Endodermal cell (in vitro differentiated cells): Measurements from ENCODE around the gene IGSF9B. TPM values are rescaled to one million over a fixed set of nuclear protein-coding genes. Genes with fewer than 3 reads are reported as not detected.

Experiments used
- DNase-seq: peaks from one replicate; pipeline ENCODE4 v3.0.0-alpha.2; 2017
- H3K27ac ChIP-seq: 2 replicates; pipeline ENCODE4 v1.5.1; 2013; ENCODE audit warnings: mild to moderate bottlenecking, low read depth, low read length, moderate library complexity
- H3K27me3 ChIP-seq: 2 replicates; pipeline ENCODE4 v1.6.1; 2013; ENCODE audit warnings: mild to moderate bottlenecking, low read length, moderate library complexity; ENCODE audit not compliant: insufficient read depth, control insufficient read depth, poor library complexity, severe bottlenecking
- H3K36me3 ChIP-seq: 2 replicates; pipeline ENCODE4 v1.7.0; 2013; ENCODE audit warnings: mild to moderate bottlenecking, low read length, moderate library complexity; ENCODE audit not compliant: control insufficient read depth, insufficient read depth
- H3K4me1 ChIP-seq: one replicate; pipeline ENCODE4 v1.7.0; 2013; ENCODE audit warnings: low read length; ENCODE audit not compliant: control insufficient read depth, insufficient read depth
- H3K4me3 ChIP-seq: 2 replicates; pipeline ENCODE4 v1.5.1; 2013; ENCODE audit warnings: mild to moderate bottlenecking, low read length, moderate library complexity
- H3K9ac ChIP-seq: 2 replicates; pipeline ENCODE4 v1.6.1; 2013; ENCODE audit warnings: mild to moderate bottlenecking, low read length, moderate library complexity; ENCODE audit not compliant: poor library complexity, severe bottlenecking; ENCODE audit errors: extremely low read depth
- H3K9me3 ChIP-seq: 2 replicates; pipeline ENCODE4 v1.6.1; 2013; ENCODE audit warnings: mild to moderate bottlenecking, low read length, moderate library complexity; ENCODE audit not compliant: control insufficient read depth
- H3K27ac Mint-ChIP-seq: 2 replicates; pipeline ENCODE4 v1.8.0; 2020; ENCODE audit warnings: mixed read lengths
- H3K27me3 Mint-ChIP-seq: 2 replicates; pipeline ENCODE4 v1.8.0; 2021; ENCODE audit warnings: mild to moderate bottlenecking, mixed read lengths; ENCODE audit not compliant: insufficient read depth
- H3K36me3 Mint-ChIP-seq: 2 replicates; pipeline ENCODE4 v1.8.0; 2020; ENCODE audit warnings: low read depth, mixed read lengths
- H3K4me1 Mint-ChIP-seq: 2 replicates; pipeline ENCODE4 v1.8.0; 2020; ENCODE audit warnings: mixed read lengths
- H3K4me3 Mint-ChIP-seq: 2 replicates; pipeline ENCODE4 v1.8.0; 2020; ENCODE audit warnings: mild to moderate bottlenecking, moderate library complexity, mixed read lengths
- H3K9me3 Mint-ChIP-seq: 2 replicates; pipeline ENCODE4 v1.8.0; 2020; ENCODE audit warnings: mild to moderate bottlenecking, mixed read lengths
- CTCF ChIP-seq: fragments of 200-600 bp; sonication (generic); conservative IDR thresholded peaks from 2 replicates; pipeline ENCODE4 v1.5.0; 2021; ENCODE audit warnings: antibody characterized with exemption, mild to moderate bottlenecking
- WGBS, 2 experiments: methylation state at CpG; one replicate each; pipeline versions ENCODE4 v1.1.5 to v1.1.7; 2013; ENCODE audit warnings: missing lambda C conversion rate in 2 of 2, mixed read lengths in 1 of 2; ENCODE audit not compliant: insufficient coverage in 1 of 2, insufficient read length in 1 of 2; 5-methylcytosine and 5-hydroxymethylcytosine counted together
- total RNA-seq, 2 donors: library from RNA; stranded (reverse); fragmentation: NEBNext Ultra II Directional in 1 of 2; extraction: Animal tissue kit (Norgen Biotek cat#: 25700) in 1 of 2; gene quantifications; 2 replicates in 1 of 2; 3 replicates in 1 of 2; pipeline ENCODE4 v1.2.1, GENCODE V29; 2021

The IGSF9B gene
- total RNA-seq, 2 donors from 2014 or later: 14.1 to 23.0 TPM

- Mint-ChIP-seq H3K4me3 (no peak overlapping the region), H3K9me3 (peaks cover 9% of the 10 kb centered on the region), H3K36me3 (peaks cover 15% of the 10 kb centered on the region), H3K4me1 (no peaks in the 10 kb centered on the region), H3K27ac (no peak overlapping the region), H3K27me3 (no peaks in the 10 kb centered on the region)
- no peaks in the 10 kb centered on the region for H3K36me3 ChIP-seq
- H3K9ac ChIP-seq: no peak overlapping the region
- TF ChIP-seq CTCF: no peak
- no peak for DNase-seq
- no peaks in the 10 kb centered on the region for H3K9me3 ChIP-seq
- no peak overlapping the region for H3K4me3 ChIP-seq
- H3K27ac ChIP-seq: no peak overlapping the region
- 92 to 93% methylated on average over 25 to 30 of the region's 30 CpGs for WGBS, 2 experiments
- no peaks in the 10 kb centered on the region for H3K4me1 ChIP-seq
- no peaks in the 10 kb centered on the region for H3K27me3 ChIP-seq
Measured at GRCh38 chr11:133939558-133939957, 17.2 kb downstream of the IGSF9B start.

GRCh38 chr11:133938166-133938565 lies 18.6 kb downstream of the IGSF9B start:
- H3K4me3 Mint-ChIP-seq: no peak overlapping the region
- no peak for TF ChIP-seq CTCF
- H3K9me3 Mint-ChIP-seq: peaks cover 9% of the 10 kb centered on the region
- Histone ChIP-seq H3K36me3 (no peaks in the 10 kb centered on the region), H3K9ac (no peak overlapping the region), H3K4me1 (no peaks in the 10 kb centered on the region), H3K9me3 (no peaks in the 10 kb centered on the region), H3K27ac (no peak overlapping the region), H3K27me3 (no peaks in the 10 kb centered on the region), H3K4me3 (no peak overlapping the region)
- no peak for DNase-seq
- H3K27me3 Mint-ChIP-seq: no peaks in the 10 kb centered on the region
- no peaks in the 10 kb centered on the region for H3K4me1 Mint-ChIP-seq
- H3K27ac Mint-ChIP-seq: no peak overlapping the region
- 94 to 96% methylated on average over 8 of the region's 8 CpGs for WGBS, 2 experiments
- peaks cover 19% of the 10 kb centered on the region for H3K36me3 Mint-ChIP-seq

- H3K9ac ChIP-seq: no peak overlapping the region
- H3K27ac ChIP-seq: no peak overlapping the region
- no peaks in the 10 kb centered on the region for H3K36me3 ChIP-seq
- Mint-ChIP-seq H3K27me3 (no peaks in the 10 kb centered on the region), H3K27ac (no peak overlapping the region), H3K9me3 (peaks cover 9% of the 10 kb centered on the region), H3K4me1 (no peaks in the 10 kb centered on the region), H3K4me3 (no peak overlapping the region), H3K36me3 (peaks cover 19% of the 10 kb centered on the region)
- no peaks in the 10 kb centered on the region for H3K4me1 ChIP-seq
- no peak overlapping the region for H3K4me3 ChIP-seq
- H3K27me3 ChIP-seq: no peaks in the 10 kb centered on the region
- no peak for DNase-seq
- no peak for TF ChIP-seq CTCF
- H3K9me3 ChIP-seq: no peaks in the 10 kb centered on the region
- WGBS, 2 experiments: 93 to 95% methylated on average over 8 to 16 of the region's 16 CpGs
Measured at GRCh38 chr11:133937468-133937867, 19.3 kb downstream of the IGSF9B start.
